Right hindlimb (tissue), 1 donor: ENCODE data around the gene LAMA1.

Experiments used
- DNase-seq: peaks from one replicate; pipeline ENCODE4 v3.0.0-alpha.2; 2018

The LAMA1 gene

GRCh38 chr18:7111134-7111533, 6.5 kb downstream of the LAMA1 start:
- no peak for DNase-seq

GRCh38 chr18:7105943-7106342, 11.7 kb downstream of the LAMA1 start:
- DNase-seq, result no peak

GRCh38 chr18:7105268-7105667, 12.3 kb downstream of the LAMA1 start:
- DNase-seq, result no peak

- DNase-seq, result no peak
These were observed 12.9 kb downstream of the LAMA1 start for GRCh38 chr18:7104649-7105048.

GRCh38 chr18:7102131-7102530, 15.5 kb downstream of the LAMA1 start:
- no peak for DNase-seq

- no peak for DNase-seq
These were observed 20.8 kb downstream of the LAMA1 start for GRCh38 chr18:7096838-7097237.

GRCh38 chr18:7094427-7094826, 23.2 kb downstream of the LAMA1 start:
- DNase-seq, result no peak

GRCh38 chr18:7090771-7091170, 26.8 kb downstream of the LAMA1 start:
- DNase-seq, result no peak

GRCh38 chr18:7089369-7089768, 28.2 kb downstream of the LAMA1 start:
- no peak for DNase-seq

GRCh38 chr18:7084080-7085065, 33.2 kb downstream of the LAMA1 start:
- no peak for DNase-seq

- DNase-seq, result no peak
These were observed 34.9 kb downstream of the LAMA1 start for GRCh38 chr18:7082671-7083070.

- no peak for DNase-seq
These were observed 38.4 kb downstream of the LAMA1 start for GRCh38 chr18:7079231-7079630.

- no peak for DNase-seq
These were observed 45.0 kb downstream of the LAMA1 start for GRCh38 chr18:7072593-7072992.

- DNase-seq, result no peak
These were observed 46.0 kb downstream of the LAMA1 start for GRCh38 chr18:7071600-7071999.

GRCh38 chr18:7070466-7070865, 47.1 kb downstream of the LAMA1 start:
- DNase-seq, result no peak

GRCh38 chr18:7068871-7069590, 48.6 kb downstream of the LAMA1 start:
- no peak for DNase-seq

- DNase-seq, result no peak
These were observed 50.5 kb downstream of the LAMA1 start for GRCh38 chr18:7066965-7067555.

- DNase-seq, result no peak
These were observed 51.9 kb downstream of the LAMA1 start for GRCh38 chr18:7065736-7066135.

GRCh38 chr18:7064346-7064745, 53.3 kb downstream of the LAMA1 start:
- DNase-seq, result no peak

- no peak for DNase-seq
These were observed 54.8 kb downstream of the LAMA1 start for GRCh38 chr18:7062811-7063210.

- no peak for DNase-seq
These were observed 55.4 kb downstream of the LAMA1 start for GRCh38 chr18:7062236-7062635.

- no peak for DNase-seq
These were observed 58.3 kb downstream of the LAMA1 start for GRCh38 chr18:7059276-7059675.

GRCh38 chr18:7056026-7056425, 61.6 kb downstream of the LAMA1 start:
- DNase-seq, result no peak

- no peak for DNase-seq
These were observed 67.6 kb downstream of the LAMA1 start for GRCh38 chr18:7049951-7050350.
